Nephron (organoid): ENCODE results near the gene THRB.

Experiments
- H3K27ac Mint-ChIP-seq, 3 experiments: 2 replicates each; pipeline ENCODE4 v1.8.0; 2020; ENCODE audit warnings: mixed read lengths in 3 of 3, mild to moderate bottlenecking in 2 of 3, moderate library complexity in 1 of 3
- H3K27me3 Mint-ChIP-seq: 2 replicates; pipeline ENCODE4 v1.8.0; 2021; ENCODE audit warnings: low read depth, mild to moderate bottlenecking, moderate library complexity, mixed read lengths
- H3K36me3 Mint-ChIP-seq: 2 replicates; pipeline ENCODE4 v1.8.0; 2020; ENCODE audit warnings: low read depth, mixed read lengths
- H3K4me1 Mint-ChIP-seq: 2 replicates; pipeline ENCODE4 v1.8.0; 2020; ENCODE audit warnings: mixed read lengths
- H3K4me3 Mint-ChIP-seq, 3 experiments: 2 replicates each; pipeline ENCODE4 v1.8.0; 2020; ENCODE audit warnings: mild to moderate bottlenecking in 3 of 3, mixed read lengths in 3 of 3, moderate library complexity in 2 of 3
- H3K9me3 Mint-ChIP-seq: 2 replicates; pipeline ENCODE4 v1.8.0; 2020; ENCODE audit warnings: mixed read lengths
- TF ChIP-seq, protein P1 (sequence below), 3 experiments: fragments of 200-600 bp; sonication (generic); IDR thresholded peaks; one replicate each; pipeline ENCODE4 v1.5.0; 2021; ENCODE audit warnings: antibody characterized with exemption in 3 of 3; ENCODE audit not compliant: unreplicated experiment in 3 of 3

Gene THRB

DNA sequence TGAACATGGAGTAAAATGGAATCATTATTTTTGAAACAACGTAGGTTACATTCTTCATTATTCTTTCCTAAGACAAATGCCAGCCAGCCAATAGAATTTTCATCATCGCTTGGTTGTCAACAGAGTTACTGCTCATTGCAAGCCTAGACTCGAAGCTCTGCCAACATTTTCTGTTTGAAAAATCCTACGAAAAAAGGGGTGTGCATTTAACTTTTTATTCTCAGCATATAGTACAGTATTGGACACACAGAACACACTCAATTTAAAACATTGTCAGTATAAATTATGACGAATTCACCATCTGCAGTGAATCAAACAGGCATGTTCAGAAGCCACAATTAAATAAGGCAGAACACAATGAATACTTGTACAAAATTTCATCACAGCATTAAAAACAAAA lies 317.4 kb downstream of the THRB start:
- TF ChIP-seq, protein P1, sequence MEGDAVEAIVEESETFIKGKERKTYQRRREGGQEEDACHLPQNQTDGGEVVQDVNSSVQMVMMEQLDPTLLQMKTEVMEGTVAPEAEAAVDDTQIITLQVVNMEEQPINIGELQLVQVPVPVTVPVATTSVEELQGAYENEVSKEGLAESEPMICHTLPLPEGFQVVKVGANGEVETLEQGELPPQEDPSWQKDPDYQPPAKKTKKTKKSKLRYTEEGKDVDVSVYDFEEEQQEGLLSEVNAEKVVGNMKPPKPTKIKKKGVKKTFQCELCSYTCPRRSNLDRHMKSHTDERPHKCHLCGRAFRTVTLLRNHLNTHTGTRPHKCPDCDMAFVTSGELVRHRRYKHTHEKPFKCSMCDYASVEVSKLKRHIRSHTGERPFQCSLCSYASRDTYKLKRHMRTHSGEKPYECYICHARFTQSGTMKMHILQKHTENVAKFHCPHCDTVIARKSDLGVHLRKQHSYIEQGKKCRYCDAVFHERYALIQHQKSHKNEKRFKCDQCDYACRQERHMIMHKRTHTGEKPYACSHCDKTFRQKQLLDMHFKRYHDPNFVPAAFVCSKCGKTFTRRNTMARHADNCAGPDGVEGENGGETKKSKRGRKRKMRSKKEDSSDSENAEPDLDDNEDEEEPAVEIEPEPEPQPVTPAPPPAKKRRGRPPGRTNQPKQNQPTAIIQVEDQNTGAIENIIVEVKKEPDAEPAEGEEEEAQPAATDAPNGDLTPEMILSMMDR (IDR thresholded peaks at IDR 0.05; ENCODE audit: unreplicated experiment in 3 of 3): no peak
- Mint-ChIP-seq H3K27me3 (peaks cover 4% of the 10 kb centered on the region), H3K9me3 (no peaks in the 10 kb centered on the region), H3K27ac (no peak overlapping the region), H3K4me3 (no peak overlapping the region), H3K36me3 (no peaks in the 10 kb centered on the region), H3K4me1 (no peaks in the 10 kb centered on the region)

DNA sequence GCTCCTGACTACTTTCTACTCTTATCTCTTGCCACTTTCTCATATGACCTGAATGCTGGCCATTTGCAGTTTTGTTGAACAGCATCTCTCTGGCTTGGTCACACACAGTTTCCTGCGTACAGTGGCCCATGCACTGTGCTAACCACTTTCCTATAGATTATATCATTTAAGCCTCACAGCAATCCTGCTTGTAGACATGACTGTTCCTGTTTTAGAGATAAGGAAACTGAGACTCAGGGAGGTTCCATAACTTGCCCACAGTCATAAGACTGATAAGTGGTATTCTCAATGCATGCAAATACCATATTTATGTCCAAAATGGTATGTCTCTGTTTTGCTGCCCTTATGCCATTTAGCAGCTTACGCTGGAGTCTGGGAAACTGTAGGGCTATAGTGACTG lies 320.0 kb downstream of the THRB start:
- H3K4me3 Mint-ChIP-seq: no peak overlapping the region
- H3K27ac Mint-ChIP-seq: no peak overlapping the region
- no peaks in the 10 kb centered on the region for H3K36me3 Mint-ChIP-seq
- TF ChIP-seq, protein P1 (IDR thresholded peaks at IDR 0.05; ENCODE audit: unreplicated experiment in 3 of 3): no peak
- H3K9me3 Mint-ChIP-seq: no peaks in the 10 kb centered on the region
- no peaks in the 10 kb centered on the region for H3K4me1 Mint-ChIP-seq
- H3K27me3 Mint-ChIP-seq: peaks cover 4% of the 10 kb centered on the region

DNA sequence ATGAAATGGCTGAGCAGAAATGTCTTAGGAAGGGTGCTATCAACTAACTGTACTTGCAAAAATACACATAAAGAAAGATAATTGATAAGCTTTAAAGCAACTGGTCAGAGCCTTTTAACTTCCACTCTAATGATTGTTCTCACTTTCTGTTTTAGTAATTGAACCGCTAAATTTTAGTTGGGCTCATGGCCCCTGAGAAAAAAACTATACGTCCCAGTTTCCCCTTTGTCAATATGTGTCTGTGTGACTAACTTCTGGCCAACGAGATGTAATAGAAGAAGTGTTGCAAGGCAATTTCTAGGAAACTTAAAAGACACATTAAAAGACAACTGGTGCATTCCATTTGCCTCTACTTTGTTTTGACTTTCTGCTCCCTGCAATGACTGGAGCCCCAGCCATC lies 325.7 kb downstream of the THRB start:
- peaks cover 7% of the 10 kb centered on the region for H3K27me3 Mint-ChIP-seq
- no peaks in the 10 kb centered on the region for H3K9me3 Mint-ChIP-seq
- TF ChIP-seq, protein P1 (IDR thresholded peaks at IDR 0.05; ENCODE audit: unreplicated experiment in 3 of 3): no peak
- no peaks in the 10 kb centered on the region for H3K36me3 Mint-ChIP-seq
- H3K27ac Mint-ChIP-seq: no peak overlapping the region
- H3K4me3 Mint-ChIP-seq: no peak overlapping the region
- H3K4me1 Mint-ChIP-seq: no peaks in the 10 kb centered on the region

GRCh38 chr3:24167429-24167828 lies 327.2 kb downstream of the THRB start:
- TF ChIP-seq, protein P1 (IDR thresholded peaks at IDR 0.05; ENCODE audit: unreplicated experiment in 3 of 3): no peak
- Mint-ChIP-seq H3K4me3 (no peak overlapping the region), H3K36me3 (no peaks in the 10 kb centered on the region), H3K9me3 (no peaks in the 10 kb centered on the region), H3K27ac (no peak overlapping the region), H3K27me3 (peaks cover 4% of the 10 kb centered on the region), H3K4me1 (no peaks in the 10 kb centered on the region)

DNA sequence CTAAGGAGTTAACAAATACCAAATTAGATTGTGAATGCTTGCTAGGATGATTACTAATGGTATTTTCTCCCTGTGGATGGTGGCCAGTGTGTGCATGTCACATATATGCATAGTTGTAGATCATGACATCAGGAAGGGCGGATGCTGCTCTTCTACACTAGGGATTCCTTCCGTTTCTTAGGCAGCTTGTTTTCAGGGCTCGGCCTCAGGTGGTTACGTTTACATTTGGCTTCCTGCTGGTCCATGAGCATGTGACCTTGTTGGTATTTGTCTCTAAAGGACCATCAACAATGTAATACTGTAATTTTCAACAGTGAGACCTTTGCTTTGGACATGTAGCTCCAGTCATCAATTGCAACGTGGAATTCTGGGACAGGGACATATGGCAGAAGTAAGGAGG lies 328.1 kb downstream of the THRB start:
- Mint-ChIP-seq H3K4me3 (no peak overlapping the region), H3K36me3 (no peaks in the 10 kb centered on the region), H3K9me3 (no peaks in the 10 kb centered on the region), H3K4me1 (no peaks in the 10 kb centered on the region), H3K27me3 (peaks cover 4% of the 10 kb centered on the region), H3K27ac (no peak overlapping the region)
- TF ChIP-seq, protein P1 (IDR thresholded peaks at IDR 0.05; ENCODE audit: unreplicated experiment in 3 of 3): no peak

- TF ChIP-seq, protein P1 (IDR thresholded peaks at IDR 0.05; ENCODE audit: unreplicated experiment in 3 of 3): no peak
These were observed 329.1 kb downstream of the THRB start for GRCh38 chr3:24165603-24165982.

More at GRCh38 chr3:24165603-24165982, 329.1 kb downstream of the THRB start:
- Mint-ChIP-seq H3K36me3 (no peaks in the 10 kb centered on the region), H3K4me1 (no peaks in the 10 kb centered on the region), H3K4me3 (no peak overlapping the region), H3K27ac (no peak overlapping the region), H3K27me3 (peaks cover 10% of the 10 kb centered on the region), H3K9me3 (no peaks in the 10 kb centered on the region)
